ENCODE measurements around the gene TMEM120A. TPM values are rescaled to one million over a fixed set of nuclear protein-coding genes. Genes with fewer than 3 reads are reported as not detected.

Gene TMEM120A
- polyA plus RNA-seq, 3 donors: 65.5 to 79.9 (median 76.1) TPM

DNA sequence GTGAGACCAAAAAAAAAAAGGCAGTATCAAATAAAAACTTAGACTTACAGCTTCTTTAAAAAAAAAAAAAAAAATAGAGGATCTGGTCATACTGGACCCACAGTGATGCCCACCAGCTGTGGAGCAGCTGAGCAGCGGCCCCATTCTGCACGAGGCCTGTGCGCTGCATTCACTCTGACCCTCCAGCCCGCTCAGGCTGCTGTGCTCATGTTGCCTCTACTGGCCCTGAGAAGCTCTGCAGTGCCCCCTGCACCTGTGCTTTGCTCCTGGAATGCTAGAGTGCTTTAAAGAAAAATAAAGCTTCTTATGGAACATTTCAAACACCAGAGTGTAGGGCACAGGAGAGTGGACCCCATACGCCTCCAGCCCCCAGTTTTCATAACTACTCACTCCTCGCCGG, 33.2 kb downstream of the TMEM120A start:
- Mint-ChIP-seq H3K4me3 (no peak overlapping the region), H3K27me3 (ENCODE audit: low read depth in 3 of 3) (peaks cover 0 to 2% (median 0%) of the 10 kb centered on the region in 3 donors), H3K36me3 (peaks cover 67 to 85% of the 10 kb centered on the region in 2 donors), H3K9me3 (peaks cover 0 to 3% (median 0%) of the 10 kb centered on the region in 7 donors), H3K4me1 (peaks cover 16% of the 10 kb centered on the region), H3K27ac (peak overlapping the region in 1 of 7 donors; percentile 69)
- no peak overlapping the region for H3K27ac ChIP-seq (ENCODE audit: low read depth in 1 of 2, low read length in 2 of 2)
- peaks cover 11% of the 10 kb centered on the region in 2 donors for H3K4me1 ChIP-seq (ENCODE audit: control insufficient read depth in 1 of 2, insufficient read depth in 2 of 2, low read length in 2 of 2)
- H3K4me2 ChIP-seq (replicated peaks; ENCODE audit: extremely low read depth, low read length, poor library complexity, severe bottlenecking): no peak overlapping the region
- DNase-seq: no peak
- intact Hi-C loops (cut with micrococcal nuclease): no loop called here
- H3K4me3 ChIP-seq (replicated peaks in 1 of 3; ENCODE audit: low read depth in 2 of 3, low read length in 3 of 3): no peak overlapping the region
- H3K9ac ChIP-seq (ENCODE audit: insufficient read depth, low read length, poor library complexity, severe bottlenecking): no peak overlapping the region
- H3K9me3 ChIP-seq (replicated peaks in 1 of 2; ENCODE audit: control insufficient read depth in 1 of 2, insufficient read depth in 1 of 2, low read length in 2 of 2): no peaks in the 10 kb centered on the region
- no peaks in the 10 kb centered on the region for H3K27me3 ChIP-seq (ENCODE audit: control insufficient read depth in 2 of 2, insufficient read depth in 2 of 2, low read length in 2 of 2)
- WGBS (ENCODE audit: insufficient coverage): 97% methylated on average over 7 of the region's 7 CpGs
- TF ChIP-seq, protein P1, sequence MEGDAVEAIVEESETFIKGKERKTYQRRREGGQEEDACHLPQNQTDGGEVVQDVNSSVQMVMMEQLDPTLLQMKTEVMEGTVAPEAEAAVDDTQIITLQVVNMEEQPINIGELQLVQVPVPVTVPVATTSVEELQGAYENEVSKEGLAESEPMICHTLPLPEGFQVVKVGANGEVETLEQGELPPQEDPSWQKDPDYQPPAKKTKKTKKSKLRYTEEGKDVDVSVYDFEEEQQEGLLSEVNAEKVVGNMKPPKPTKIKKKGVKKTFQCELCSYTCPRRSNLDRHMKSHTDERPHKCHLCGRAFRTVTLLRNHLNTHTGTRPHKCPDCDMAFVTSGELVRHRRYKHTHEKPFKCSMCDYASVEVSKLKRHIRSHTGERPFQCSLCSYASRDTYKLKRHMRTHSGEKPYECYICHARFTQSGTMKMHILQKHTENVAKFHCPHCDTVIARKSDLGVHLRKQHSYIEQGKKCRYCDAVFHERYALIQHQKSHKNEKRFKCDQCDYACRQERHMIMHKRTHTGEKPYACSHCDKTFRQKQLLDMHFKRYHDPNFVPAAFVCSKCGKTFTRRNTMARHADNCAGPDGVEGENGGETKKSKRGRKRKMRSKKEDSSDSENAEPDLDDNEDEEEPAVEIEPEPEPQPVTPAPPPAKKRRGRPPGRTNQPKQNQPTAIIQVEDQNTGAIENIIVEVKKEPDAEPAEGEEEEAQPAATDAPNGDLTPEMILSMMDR (IDR thresholded peaks at IDR 0.05): no peak
- no peak overlapping the region for H2AFZ ChIP-seq (ENCODE audit: insufficient read depth, low read depth, low read length, poor library complexity, severe bottlenecking)
- peaks cover 31% of the 10 kb centered on the region for H4K20me1 ChIP-seq (ENCODE audit: insufficient read depth, low read length)
- H3K36me3 ChIP-seq (replicated peaks in 1 of 2; ENCODE audit: control insufficient read depth in 1 of 2, insufficient read depth in 2 of 2, low read length in 2 of 2): peaks cover 38 to 84% of the 10 kb centered on the region in 2 donors
- H3K79me2 ChIP-seq (ENCODE audit: insufficient read depth, low read length): no peaks in the 10 kb centered on the region

DNA sequence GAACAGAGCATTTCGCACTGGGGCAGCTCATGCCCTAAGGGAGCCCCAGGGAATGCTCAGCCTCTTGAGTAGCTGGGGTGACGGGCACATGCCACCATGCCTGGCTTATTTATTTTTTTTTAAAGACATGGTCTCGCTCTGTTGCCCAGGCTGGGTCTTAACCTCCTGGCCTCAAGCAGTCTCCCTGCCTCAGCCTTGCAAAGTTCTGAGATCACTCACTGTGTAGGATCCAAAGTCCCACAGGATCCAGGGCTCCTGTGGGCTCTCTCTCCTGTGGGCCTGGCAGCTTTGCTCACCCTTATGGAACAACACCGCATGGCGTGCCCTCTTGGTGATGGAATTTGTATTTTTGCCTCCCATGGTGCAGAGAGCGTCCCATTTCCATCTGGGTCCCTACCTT, 34.0 kb downstream of the TMEM120A start:
- Mint-ChIP-seq H3K27me3 (ENCODE audit: low read depth in 3 of 3) (peaks cover 0 to 2% (median 0%) of the 10 kb centered on the region in 3 donors), H3K36me3 (peaks cover 64 to 85% of the 10 kb centered on the region in 2 donors), H3K4me1 (peaks cover 21% of the 10 kb centered on the region), H3K4me3 (no peak overlapping the region), H3K27ac (no peak overlapping the region), H3K9me3 (peaks cover 0 to 3% (median 0%) of the 10 kb centered on the region in 7 donors)
- 97% methylated on average over 4 of the region's 6 CpGs for WGBS (ENCODE audit: insufficient coverage)
- no peaks in the 10 kb centered on the region for H3K79me2 ChIP-seq (ENCODE audit: insufficient read depth, low read length)
- DNase-seq: no peak
- H3K4me1 ChIP-seq (ENCODE audit: control insufficient read depth in 1 of 2, insufficient read depth in 2 of 2, low read length in 2 of 2): peaks cover 13 to 15% of the 10 kb centered on the region in 2 donors
- H3K27me3 ChIP-seq (ENCODE audit: control insufficient read depth in 2 of 2, insufficient read depth in 2 of 2, low read length in 2 of 2): no peaks in the 10 kb centered on the region
- no peaks in the 10 kb centered on the region for H3K9me3 ChIP-seq (replicated peaks in 1 of 2; ENCODE audit: control insufficient read depth in 1 of 2, insufficient read depth in 1 of 2, low read length in 2 of 2)
- no peak overlapping the region for H3K4me2 ChIP-seq (replicated peaks; ENCODE audit: extremely low read depth, low read length, poor library complexity, severe bottlenecking)
- TF ChIP-seq, protein P1 (IDR thresholded peaks at IDR 0.05): no peak
- no peak overlapping the region for H3K4me3 ChIP-seq (replicated peaks in 1 of 3; ENCODE audit: low read depth in 2 of 3, low read length in 3 of 3)
- H3K36me3 ChIP-seq (replicated peaks in 1 of 2; ENCODE audit: control insufficient read depth in 1 of 2, insufficient read depth in 2 of 2, low read length in 2 of 2): peaks cover 38 to 84% of the 10 kb centered on the region in 2 donors
- intact Hi-C loops (cut with micrococcal nuclease): no loop called here
- no peak overlapping the region for H3K27ac ChIP-seq (ENCODE audit: low read depth in 1 of 2, low read length in 2 of 2)
- no peak overlapping the region for H3K9ac ChIP-seq (ENCODE audit: insufficient read depth, low read length, poor library complexity, severe bottlenecking)
- peaks cover 23% of the 10 kb centered on the region for H4K20me1 ChIP-seq (ENCODE audit: insufficient read depth, low read length)
- H2AFZ ChIP-seq (ENCODE audit: insufficient read depth, low read depth, low read length, poor library complexity, severe bottlenecking): no peak overlapping the region

Measured in CD14-positive monocyte (primary cell).